Nephron (organoid): ENCODE measurements around the gene SYPL1.

ENCODE experiments used
- H3K27ac Mint-ChIP-seq, 3 experiments: 2 replicates each; pipeline ENCODE4 v1.8.0; 2020; ENCODE audit warnings: mixed read lengths in 3 of 3, mild to moderate bottlenecking in 2 of 3, moderate library complexity in 1 of 3
- H3K27me3 Mint-ChIP-seq: 2 replicates; pipeline ENCODE4 v1.8.0; 2021; ENCODE audit warnings: low read depth, mild to moderate bottlenecking, moderate library complexity, mixed read lengths
- H3K36me3 Mint-ChIP-seq: 2 replicates; pipeline ENCODE4 v1.8.0; 2020; ENCODE audit warnings: low read depth, mixed read lengths
- H3K4me1 Mint-ChIP-seq: 2 replicates; pipeline ENCODE4 v1.8.0; 2020; ENCODE audit warnings: mixed read lengths
- H3K4me3 Mint-ChIP-seq, 3 experiments: 2 replicates each; pipeline ENCODE4 v1.8.0; 2020; ENCODE audit warnings: mild to moderate bottlenecking in 3 of 3, mixed read lengths in 3 of 3, moderate library complexity in 2 of 3
- H3K9me3 Mint-ChIP-seq: 2 replicates; pipeline ENCODE4 v1.8.0; 2020; ENCODE audit warnings: mixed read lengths
- TF ChIP-seq, protein P1 (sequence below), 3 experiments: fragments of 200-600 bp; sonication (generic); IDR thresholded peaks; one replicate each; pipeline ENCODE4 v1.5.0; 2021; ENCODE audit warnings: antibody characterized with exemption in 3 of 3; ENCODE audit not compliant: unreplicated experiment in 3 of 3

The SYPL1 gene

DNA sequence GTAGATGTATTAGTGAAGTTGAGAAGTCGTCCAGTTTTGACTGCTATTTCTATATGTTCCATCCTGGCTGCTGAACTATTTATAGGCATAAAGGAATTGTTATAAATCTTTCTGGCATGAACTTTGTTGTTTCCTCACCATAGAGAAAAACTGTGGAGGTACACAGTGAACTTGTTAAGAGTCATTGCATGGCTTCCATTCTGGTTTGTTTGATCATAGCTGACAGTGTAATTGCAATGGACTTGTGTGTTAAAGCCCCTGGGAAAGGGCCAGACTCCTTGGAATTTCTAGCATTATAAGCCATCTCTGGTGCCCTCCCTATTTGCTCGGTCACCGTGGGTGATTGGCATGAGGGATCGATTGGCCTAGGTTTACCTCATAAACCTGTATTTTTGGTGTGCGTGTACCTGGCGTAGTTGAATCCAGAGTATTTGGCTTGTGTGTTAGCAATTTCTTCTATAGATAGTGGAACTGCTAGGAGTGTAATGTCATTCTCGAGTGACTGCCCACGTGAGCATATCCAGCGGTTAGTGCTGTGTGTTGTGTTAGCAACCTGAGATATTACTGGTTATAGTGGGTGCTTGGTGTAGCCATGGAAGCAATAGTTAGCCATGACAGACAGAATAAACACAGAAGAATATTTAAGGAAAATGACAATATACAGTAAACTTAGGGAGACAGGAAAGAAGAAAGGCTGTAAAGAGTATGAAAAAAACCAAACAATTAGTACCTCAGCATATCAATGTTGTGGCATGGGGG is 5.9 kb upstream of the SYPL1 start:
- Mint-ChIP-seq H3K9me3 (no peaks in the 10 kb centered on the region), H3K4me1 (peaks cover 43% of the 10 kb centered on the region), H3K27ac (no peak overlapping the region), H3K36me3 (no peaks in the 10 kb centered on the region), H3K4me3 (no peak overlapping the region), H3K27me3 (no peaks in the 10 kb centered on the region)
- TF ChIP-seq, protein P1, sequence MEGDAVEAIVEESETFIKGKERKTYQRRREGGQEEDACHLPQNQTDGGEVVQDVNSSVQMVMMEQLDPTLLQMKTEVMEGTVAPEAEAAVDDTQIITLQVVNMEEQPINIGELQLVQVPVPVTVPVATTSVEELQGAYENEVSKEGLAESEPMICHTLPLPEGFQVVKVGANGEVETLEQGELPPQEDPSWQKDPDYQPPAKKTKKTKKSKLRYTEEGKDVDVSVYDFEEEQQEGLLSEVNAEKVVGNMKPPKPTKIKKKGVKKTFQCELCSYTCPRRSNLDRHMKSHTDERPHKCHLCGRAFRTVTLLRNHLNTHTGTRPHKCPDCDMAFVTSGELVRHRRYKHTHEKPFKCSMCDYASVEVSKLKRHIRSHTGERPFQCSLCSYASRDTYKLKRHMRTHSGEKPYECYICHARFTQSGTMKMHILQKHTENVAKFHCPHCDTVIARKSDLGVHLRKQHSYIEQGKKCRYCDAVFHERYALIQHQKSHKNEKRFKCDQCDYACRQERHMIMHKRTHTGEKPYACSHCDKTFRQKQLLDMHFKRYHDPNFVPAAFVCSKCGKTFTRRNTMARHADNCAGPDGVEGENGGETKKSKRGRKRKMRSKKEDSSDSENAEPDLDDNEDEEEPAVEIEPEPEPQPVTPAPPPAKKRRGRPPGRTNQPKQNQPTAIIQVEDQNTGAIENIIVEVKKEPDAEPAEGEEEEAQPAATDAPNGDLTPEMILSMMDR (IDR thresholded peaks at IDR 0.05; ENCODE audit: unreplicated experiment in 3 of 3): no peak

DNA sequence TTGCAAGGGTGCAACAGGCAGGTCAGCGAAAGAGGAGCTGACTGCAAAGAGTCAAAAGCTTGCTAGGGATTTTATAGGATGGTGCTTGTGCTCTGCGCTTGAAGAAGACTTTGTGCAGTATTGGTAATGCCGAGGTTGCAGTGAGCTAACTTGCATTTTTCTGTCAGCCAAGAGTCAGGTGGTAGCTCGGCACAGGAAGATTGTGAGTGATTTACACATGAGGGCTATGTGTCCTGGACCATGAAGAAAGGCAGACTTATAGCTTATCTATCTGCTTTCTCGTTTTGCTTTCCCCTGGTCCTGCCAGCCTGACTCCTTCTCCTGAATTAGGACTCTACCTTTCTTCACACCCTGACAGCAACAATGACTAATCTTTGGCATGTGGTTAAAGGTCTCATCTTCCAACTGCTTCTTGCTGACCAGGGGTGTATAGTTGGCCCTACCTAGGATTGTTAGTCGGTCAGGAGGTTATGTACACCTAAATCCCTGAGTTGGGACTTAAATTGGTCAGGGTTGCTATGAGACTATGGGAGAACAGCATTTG is 4.1 kb upstream of the SYPL1 start:
- Mint-ChIP-seq H3K27me3 (no peaks in the 10 kb centered on the region), H3K9me3 (no peaks in the 10 kb centered on the region), H3K4me3 (peak overlapping the region in 1 of 3 experiments; percentile 40)

DNA sequence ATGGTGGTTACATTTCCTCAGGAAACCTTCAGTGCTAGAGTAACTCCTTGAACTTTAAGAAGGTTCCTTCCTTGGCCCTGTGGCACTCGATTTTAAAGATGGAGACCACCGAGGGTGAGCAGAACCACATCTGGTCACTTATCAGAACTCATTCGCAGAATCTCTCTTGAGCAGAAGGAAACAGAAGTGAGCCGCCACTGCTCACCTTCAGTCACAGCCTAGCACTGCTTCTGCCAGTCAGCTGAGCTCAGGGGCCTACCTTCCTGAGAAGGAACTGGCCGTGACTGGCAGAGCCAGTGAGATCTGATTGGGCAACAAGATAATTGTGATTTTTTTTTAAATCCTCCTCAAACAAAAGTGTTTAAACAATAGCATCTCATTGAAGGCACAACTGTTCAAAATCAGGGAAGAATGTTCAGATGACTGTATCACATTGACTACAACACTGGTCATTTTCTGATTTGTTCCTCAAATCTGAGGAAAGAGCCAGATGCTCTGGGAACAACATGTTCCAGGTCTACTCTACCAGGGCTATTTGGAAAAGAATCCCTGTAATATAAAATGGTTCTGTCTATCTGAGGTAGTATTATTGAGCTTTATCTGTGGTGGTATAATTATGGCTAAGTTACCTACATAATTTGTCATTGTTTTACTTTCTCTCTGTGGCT is 2.7 kb upstream of the SYPL1 start:
- H3K4me3 Mint-ChIP-seq: peak overlapping the region; percentile 46 to 75 (median 61)
- H3K4me1 Mint-ChIP-seq: peaks cover 36% of the 10 kb centered on the region
- H3K36me3 Mint-ChIP-seq: no peaks in the 10 kb centered on the region
- no peaks in the 10 kb centered on the region for H3K9me3 Mint-ChIP-seq
- peak overlapping the region in 1 of 3 experiments; percentile 73 for H3K27ac Mint-ChIP-seq
- H3K27me3 Mint-ChIP-seq: no peaks in the 10 kb centered on the region
- TF ChIP-seq, protein P1 (IDR thresholded peaks at IDR 0.05; ENCODE audit: unreplicated experiment in 3 of 3): no peak

More for the DNA sequence above, 4.1 kb upstream of the SYPL1 start:
- TF ChIP-seq, protein P1 (IDR thresholded peaks at IDR 0.05; ENCODE audit: unreplicated experiment in 3 of 3): no peak
- peaks cover 33% of the 10 kb centered on the region for H3K4me1 Mint-ChIP-seq
- no peaks in the 10 kb centered on the region for H3K36me3 Mint-ChIP-seq
- peak overlapping the region in 1 of 3 experiments; percentile 7 for H3K27ac Mint-ChIP-seq

DNA sequence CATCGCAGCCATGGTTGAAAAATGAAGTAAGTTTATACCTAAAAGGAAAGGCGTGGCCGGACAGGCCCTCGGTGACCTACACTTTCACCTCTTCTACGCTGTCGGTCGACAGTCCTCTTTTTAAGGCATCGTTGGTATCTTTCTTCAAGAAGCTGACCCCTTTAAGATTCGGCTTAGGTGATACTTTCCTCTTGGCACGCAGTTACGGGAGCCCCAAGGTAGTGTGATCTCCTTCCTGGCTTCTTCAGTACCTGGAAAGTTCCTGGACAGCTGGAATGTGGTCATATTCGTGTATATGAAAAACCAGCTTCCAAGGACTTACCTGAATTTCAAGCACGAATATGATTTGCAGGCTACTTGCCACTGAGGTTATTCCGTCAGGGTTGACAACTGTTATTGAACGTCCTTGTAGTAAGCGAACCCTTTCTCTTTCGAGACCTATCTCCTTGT is 885 bp upstream of the SYPL1 start:
- Mint-ChIP-seq H3K27ac (peak overlapping the region; percentile 92 to 97 (median 93)), H3K9me3 (no peaks in the 10 kb centered on the region), H3K27me3 (no peaks in the 10 kb centered on the region), H3K4me1 (peaks cover 41% of the 10 kb centered on the region), H3K36me3 (no peaks in the 10 kb centered on the region), H3K4me3 (peak overlapping the region; percentile 90 to 95 (median 93))
- TF ChIP-seq, protein P1 (IDR thresholded peaks at IDR 0.05; ENCODE audit: unreplicated experiment in 3 of 3): no peak

DNA sequence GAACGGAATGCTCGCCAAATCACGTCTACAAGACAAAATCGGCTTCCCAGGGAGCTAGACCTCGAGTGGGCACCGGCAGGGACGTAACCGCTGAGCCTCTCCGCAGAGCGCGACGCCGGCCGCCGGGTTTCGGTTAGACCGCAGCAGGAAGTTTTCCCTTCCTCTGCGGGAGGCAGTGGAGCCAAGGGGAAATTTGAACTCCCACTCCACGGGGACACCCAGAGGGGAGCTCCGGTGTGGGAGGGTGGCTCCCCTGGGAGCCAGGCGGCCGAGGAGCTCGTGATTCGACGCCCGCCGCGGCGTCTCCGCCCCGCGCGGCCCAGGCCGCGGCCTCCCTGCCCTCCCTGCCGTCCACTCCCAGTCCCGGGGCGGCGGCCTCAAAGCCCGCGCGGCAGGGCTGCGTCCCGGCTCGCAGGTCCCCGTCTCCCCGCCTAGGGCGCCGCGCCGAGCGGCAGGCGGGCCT is 426 bp downstream of the SYPL1 start:
- peaks cover 40% of the 10 kb centered on the region for H3K4me1 Mint-ChIP-seq
- TF ChIP-seq, protein P1 (IDR thresholded peaks at IDR 0.05; ENCODE audit: unreplicated experiment in 3 of 3): no peak

More for the DNA sequence above, 426 bp downstream of the SYPL1 start:
- Mint-ChIP-seq H3K27me3 (no peaks in the 10 kb centered on the region), H3K9me3 (no peaks in the 10 kb centered on the region), H3K4me3 (peak overlapping the region; percentile 93 to 96 (median 95)), H3K27ac (peak overlapping the region; percentile 92 to 97 (median 93)), H3K36me3 (no peaks in the 10 kb centered on the region)
